Activated T-cell treated with anti-CD3 and anti-CD28 coated beads, Interleukin-2, amount 50 U/mL, for 72 hours (primary cell): ENCODE data around the gene STAT1. TPM values are rescaled to one million over a fixed set of nuclear protein-coding genes. Genes with fewer than 3 reads are reported as not detected.
"Not testable (repeated sequence)": the region's sequence is repeated elsewhere in the genome, so short reads cannot be mapped to it uniquely, and the experiment has no call there.

Experiments
- ATAC-seq, 2 donors: fragments of 150-1000 bp; cut with Tn5 transposase; replicated peaks in 1 of 2; 2 replicates each; pipeline ENCODE4 v1.10.0; 2021; ENCODE audit warnings: moderate library complexity in 2 of 2, mild to moderate bottlenecking in 1 of 2
- DNase-seq, 2 donors: peaks; one replicate each; pipeline ENCODE4 v3.0.0; 2021 to 2022; ENCODE audit warnings: mixed read lengths in 1 of 2
- H3K27ac Mint-ChIP-seq: one replicate; pipeline ENCODE4 v1.8.0; 2022; ENCODE audit warnings: mild to moderate bottlenecking, moderate library complexity, mixed read lengths
- H3K27me3 Mint-ChIP-seq: one replicate; pipeline ENCODE4 v1.8.0; 2022; ENCODE audit warnings: low read depth, mixed read lengths
- H3K36me3 Mint-ChIP-seq, 2 donors: one replicate each; pipeline ENCODE4 v1.8.0; 2022; ENCODE audit warnings: mixed read lengths in 2 of 2, mild to moderate bottlenecking in 1 of 2; ENCODE audit not compliant: insufficient read depth in 2 of 2
- H3K4me1 Mint-ChIP-seq: one replicate; pipeline ENCODE4 v1.8.0; 2022; ENCODE audit warnings: low read depth, mixed read lengths
- H3K4me3 Mint-ChIP-seq, 2 donors: one replicate each; pipeline ENCODE4 v1.8.0; 2022; ENCODE audit warnings: mild to moderate bottlenecking in 2 of 2, mixed read lengths in 2 of 2, moderate library complexity in 2 of 2
- H3K9me3 Mint-ChIP-seq, 2 donors: one replicate each; pipeline ENCODE4 v1.8.0; 2022; ENCODE audit warnings: mixed read lengths in 2 of 2
- total RNA-seq, 2 donors: library from RNA; stranded (reverse); gene quantifications; one replicate each; pipeline ENCODE4 v1.2.3, GENCODE V29; 2022

STAT1 gene
- total RNA-seq, 2 donors from 2014 or later = 441 to 563 TPM

GRCh38 chr2:190970160-190970559 is 43.8 kb downstream of the STAT1 start:
- Mint-ChIP-seq H3K27ac (peak overlapping the region; percentile 35), H3K36me3 (peaks cover 19 to 59% of the 10 kb centered on the region in 2 donors), H3K9me3 (no peaks in the 10 kb centered on the region), H3K4me3 (no peak overlapping the region), H3K4me1 (peaks cover 30% of the 10 kb centered on the region), H3K27me3 (no peaks in the 10 kb centered on the region)
- no peak for ATAC-seq
- no peak for DNase-seq

GRCh38 chr2:190968522-190968921 is 45.4 kb downstream of the STAT1 start:
- peak overlapping the region; percentile 83 for H3K27ac Mint-ChIP-seq
- ATAC-seq (no peak), DNase-seq (no peak)
- H3K36me3 Mint-ChIP-seq = peaks cover 14 to 57% of the 10 kb centered on the region in 2 donors
- no peak overlapping the region for H3K4me3 Mint-ChIP-seq
- H3K27me3 Mint-ChIP-seq = no peaks in the 10 kb centered on the region
- H3K4me1 Mint-ChIP-seq = peaks cover 28% of the 10 kb centered on the region
- no peaks in the 10 kb centered on the region for H3K9me3 Mint-ChIP-seq

DNA sequence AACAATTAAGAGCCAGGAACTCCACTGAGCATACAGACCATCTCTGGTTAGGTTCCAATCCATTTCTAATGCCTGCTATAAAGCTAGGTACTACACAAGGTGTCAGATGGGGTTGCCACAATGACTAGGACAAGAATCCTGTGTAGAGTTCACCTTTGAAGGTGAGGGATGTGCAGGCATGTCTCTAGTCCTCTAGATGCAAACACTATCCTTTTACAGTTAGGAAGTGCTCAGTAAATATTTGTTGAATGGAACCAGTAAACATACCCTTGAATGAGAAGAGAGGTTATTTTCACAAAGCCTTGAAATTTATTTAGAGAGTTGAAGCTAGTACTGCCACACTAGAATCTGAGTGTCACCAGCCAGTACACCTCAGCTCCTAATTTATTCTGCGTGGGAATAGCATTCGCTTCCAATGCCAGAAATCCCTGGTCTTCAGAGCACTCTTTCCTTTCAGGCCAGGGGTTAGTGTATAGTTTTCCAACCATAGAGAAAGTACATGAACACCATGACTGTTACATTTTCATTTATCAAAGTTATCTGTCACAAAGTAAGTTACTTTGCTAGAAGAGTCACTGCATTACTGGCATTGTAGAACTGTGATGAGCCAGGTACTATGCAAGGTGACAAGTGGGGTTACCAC is 48.3 kb downstream of the STAT1 start:
- Mint-ChIP-seq H3K27me3 (no peaks in the 10 kb centered on the region), H3K4me1 (peaks cover 29% of the 10 kb centered on the region), H3K9me3 (no peaks in the 10 kb centered on the region), H3K36me3 (peaks cover 19 to 66% of the 10 kb centered on the region in 2 donors), H3K27ac (peak overlapping the region; percentile 78), H3K4me3 (no peak overlapping the region)
- ATAC-seq = peak; percentile 12 to 20
- DNase-seq = no peak

DNA sequence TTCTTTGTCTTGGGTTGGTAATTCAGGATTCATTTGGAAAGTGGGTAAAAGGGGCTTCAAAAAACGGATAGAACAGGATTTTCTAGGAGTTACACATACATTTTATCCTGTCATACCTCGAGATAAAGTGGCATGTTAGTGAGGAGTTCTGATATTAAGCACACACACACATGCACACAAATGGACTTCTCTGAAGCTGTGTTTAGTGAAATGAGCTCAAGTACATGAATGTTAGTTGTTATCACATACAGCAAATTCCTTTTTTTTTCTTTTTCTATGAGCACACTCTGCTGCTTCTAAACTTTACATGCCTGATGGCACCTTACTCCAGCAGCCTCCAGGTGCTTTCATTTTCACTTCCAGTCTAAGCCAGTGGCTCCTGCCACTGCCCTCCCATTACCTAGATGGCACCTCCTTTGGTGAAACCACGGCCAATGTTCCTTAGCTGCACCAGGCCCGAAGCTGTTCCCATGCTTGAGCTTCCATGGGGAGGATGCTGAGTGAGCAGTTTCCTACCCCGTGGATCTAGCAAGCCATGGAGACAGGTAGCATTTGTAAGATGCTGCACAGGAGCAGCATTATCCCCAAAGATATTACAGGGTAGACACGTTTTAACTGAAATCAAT is 49.7 kb downstream of the STAT1 start:
- H3K4me3 Mint-ChIP-seq = no peak overlapping the region
- H3K9me3 Mint-ChIP-seq = no peaks in the 10 kb centered on the region
- ATAC-seq = no peak
- peaks cover 15% of the 10 kb centered on the region for H3K4me1 Mint-ChIP-seq
- peak overlapping the region; percentile 78 for H3K27ac Mint-ChIP-seq
- no peaks in the 10 kb centered on the region for H3K27me3 Mint-ChIP-seq
- H3K36me3 Mint-ChIP-seq = peaks cover 13 to 53% of the 10 kb centered on the region in 2 donors
- no peak for DNase-seq

DNA sequence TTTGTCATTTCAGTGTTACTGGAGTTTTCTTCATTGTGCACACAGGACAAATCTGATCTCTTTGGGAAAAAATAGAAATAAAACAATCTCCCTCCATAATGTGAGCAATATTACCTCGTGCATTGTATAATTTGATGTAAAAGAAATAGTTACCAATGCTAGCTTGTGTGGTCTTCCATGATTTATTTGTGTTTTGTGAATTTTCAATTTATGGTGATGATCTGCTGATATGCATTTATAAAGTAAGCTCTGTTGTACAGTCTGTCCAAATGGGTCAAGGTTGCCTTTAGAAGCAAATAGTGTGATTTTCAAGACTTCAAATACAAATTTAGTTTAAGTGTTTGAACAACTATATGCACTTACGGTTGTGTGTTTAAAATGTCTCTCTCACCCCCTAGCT is 50.9 kb downstream of the STAT1 start:
- Mint-ChIP-seq H3K9me3 (no peaks in the 10 kb centered on the region), H3K4me1 (peaks cover 12% of the 10 kb centered on the region), H3K4me3 (no peak overlapping the region), H3K27me3 (no peaks in the 10 kb centered on the region), H3K36me3 (peaks cover 13 to 49% of the 10 kb centered on the region in 2 donors), H3K27ac (peak overlapping the region; percentile 75)
- ATAC-seq (no peak), DNase-seq (no peak)

- ATAC-seq (peak; percentile 16 to 28), DNase-seq (no peak)
- peaks cover 15 to 44% of the 10 kb centered on the region in 2 donors for H3K36me3 Mint-ChIP-seq
- peaks cover 12% of the 10 kb centered on the region for H3K4me1 Mint-ChIP-seq
- H3K27ac Mint-ChIP-seq = peak overlapping the region; percentile 74
- H3K4me3 Mint-ChIP-seq = no peak overlapping the region
- no peaks in the 10 kb centered on the region for H3K27me3 Mint-ChIP-seq
- no peaks in the 10 kb centered on the region for H3K9me3 Mint-ChIP-seq
Measured at GRCh38 chr2:190961918-190962487, 52.0 kb downstream of the STAT1 start.

GRCh38 chr2:190961117-190961516 is 52.9 kb downstream of the STAT1 start:
- H3K27me3 Mint-ChIP-seq, H3K9me3 Mint-ChIP-seq, DNase-seq, ATAC-seq, H3K4me3 Mint-ChIP-seq: not testable (repeated sequence)
- H3K36me3 Mint-ChIP-seq = peaks cover 19 to 48% of the 10 kb centered on the region in 2 donors
- peaks cover 12% of the 10 kb centered on the region for H3K4me1 Mint-ChIP-seq
- H3K27ac Mint-ChIP-seq = peak overlapping the region; percentile 74

- peaks cover 12% of the 10 kb centered on the region for H3K4me1 Mint-ChIP-seq
- no peaks in the 10 kb centered on the region for H3K27me3 Mint-ChIP-seq
- H3K4me3 Mint-ChIP-seq = no peak overlapping the region
- DNase-seq (no peak), ATAC-seq (peak; percentile 28 to 32)
- peaks cover 19 to 48% of the 10 kb centered on the region in 2 donors for H3K36me3 Mint-ChIP-seq
- peaks cover 0 to 9% of the 10 kb centered on the region in 2 donors for H3K9me3 Mint-ChIP-seq
- peak overlapping the region; percentile 94 for H3K27ac Mint-ChIP-seq
Measured at GRCh38 chr2:190959911-190960788, 53.8 kb downstream of the STAT1 start.

- Mint-ChIP-seq H3K4me3 (no peak overlapping the region), H3K27ac (no peak overlapping the region), H3K27me3 (no peaks in the 10 kb centered on the region), H3K4me1 (no peaks in the 10 kb centered on the region), H3K36me3 (peaks cover 11 to 12% of the 10 kb centered on the region in 2 donors), H3K9me3 (peaks cover 0 to 9% of the 10 kb centered on the region in 2 donors)
- DNase-seq (no peak), ATAC-seq (peak in 1 of 2 donors; percentile 14)
Measured at GRCh38 chr2:190953257-190953656, 60.7 kb downstream of the STAT1 start.

DNA sequence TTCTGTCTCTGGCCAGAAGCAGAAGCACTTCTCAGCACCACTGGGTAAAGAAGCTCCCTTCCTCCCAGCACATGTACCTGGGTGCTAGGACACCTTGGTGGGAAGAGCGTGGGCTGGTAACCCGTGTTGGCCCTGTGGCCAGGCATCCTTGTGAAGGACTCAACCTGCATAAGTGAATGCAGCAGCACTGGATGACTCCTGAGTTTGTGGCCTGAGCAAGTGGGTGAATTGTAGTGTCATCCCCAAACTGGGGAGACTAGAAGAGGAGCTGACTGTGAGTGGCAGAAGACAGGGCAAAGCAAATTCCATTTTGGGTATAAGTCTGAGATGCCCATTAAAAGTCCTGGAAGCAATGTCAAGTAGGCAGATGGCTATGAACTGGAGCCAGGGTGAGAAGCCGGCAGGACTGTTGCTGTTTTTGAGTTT is 63.4 kb downstream of the STAT1 start:
- peaks cover 0 to under 1% of the 10 kb centered on the region in 2 donors for H3K9me3 Mint-ChIP-seq
- H3K4me3 Mint-ChIP-seq = no peak overlapping the region
- no peaks in the 10 kb centered on the region for H3K4me1 Mint-ChIP-seq
- no peaks in the 10 kb centered on the region for H3K27me3 Mint-ChIP-seq
- H3K27ac Mint-ChIP-seq = no peak overlapping the region
- DNase-seq (no peak), ATAC-seq (peak; percentile 8)
- peaks cover under 1 to 2% of the 10 kb centered on the region in 2 donors for H3K36me3 Mint-ChIP-seq

DNA sequence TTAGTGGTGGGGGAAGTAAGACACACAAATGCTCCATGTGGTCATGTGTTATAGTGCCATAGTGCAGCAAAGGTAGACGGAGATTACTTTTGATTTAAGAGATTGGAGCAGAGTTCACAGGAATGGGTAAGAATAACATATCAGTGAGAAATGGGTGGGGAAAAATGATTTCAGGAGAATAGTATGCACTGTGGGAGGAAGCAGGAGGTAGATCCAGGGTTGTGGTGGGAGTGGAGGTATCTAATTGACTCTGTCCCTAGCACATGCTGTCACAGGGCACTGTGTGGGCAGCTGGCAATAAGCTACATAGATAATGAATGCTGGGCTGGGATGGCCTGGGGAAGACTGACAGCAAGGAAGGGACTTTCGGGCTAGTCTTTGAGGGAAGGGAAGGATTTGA is 65.3 kb downstream of the STAT1 start:
- H3K4me3 Mint-ChIP-seq = no peak overlapping the region
- no peaks in the 10 kb centered on the region for H3K27me3 Mint-ChIP-seq
- H3K4me1 Mint-ChIP-seq = peaks cover 4% of the 10 kb centered on the region
- H3K36me3 Mint-ChIP-seq = no peaks in the 10 kb centered on the region
- DNase-seq (no peak), ATAC-seq (peak; percentile 37 to 55)
- H3K27ac Mint-ChIP-seq = no peak overlapping the region
- no peaks in the 10 kb centered on the region for H3K9me3 Mint-ChIP-seq

GRCh38 chr2:190947711-190948251 is 66.2 kb downstream of the STAT1 start:
- H3K27ac Mint-ChIP-seq = peak overlapping the region; percentile 64
- H3K4me3 Mint-ChIP-seq = peak overlapping the region in 1 of 2 donors; percentile 63
- no peaks in the 10 kb centered on the region for H3K36me3 Mint-ChIP-seq
- DNase-seq = no peak
- ATAC-seq = peak; percentile 57 to 61
- no peaks in the 10 kb centered on the region for H3K27me3 Mint-ChIP-seq
- peaks cover 4% of the 10 kb centered on the region for H3K4me1 Mint-ChIP-seq
- H3K9me3 Mint-ChIP-seq = no peaks in the 10 kb centered on the region
